DOHH2 (cell line): Measurements from ENCODE around the gene ROR2.

ENCODE experiments used
- H3F3A ChIP-seq: fragments of 200-600 bp; sonication (generic), shearing (Covaris generic); 2 replicates; pipeline ENCODE4 v1.6.0; 2016; ENCODE audit warnings: antibody characterized with exemption, mild to moderate bottlenecking; ENCODE audit not compliant: control insufficient read depth, insufficient read depth
- H3K27ac ChIP-seq: fragments of 200-600 bp; sonication (generic); 2 replicates; pipeline ENCODE4 v1.5.1; 2014; ENCODE audit warnings: low read depth, mild to moderate bottlenecking, low read length, moderate library complexity
- H3K27me3 ChIP-seq: fragments of 200-600 bp; sonication (generic); 2 replicates; pipeline ENCODE4 v1.6.1; 2014; ENCODE audit warnings: mild to moderate bottlenecking, low read length, mixed read lengths; ENCODE audit not compliant: control insufficient read depth
- H3K36me3 ChIP-seq: fragments of 200-600 bp; sonication (generic); 2 replicates; pipeline ENCODE4 v1.6.1; 2014; ENCODE audit warnings: mild to moderate bottlenecking, low read length, moderate library complexity, mixed read lengths; ENCODE audit not compliant: control insufficient read depth
- H3K4me1 ChIP-seq: fragments of 200-600 bp; sonication (generic); 2 replicates; pipeline ENCODE4 v1.6.1; 2014; ENCODE audit warnings: mild to moderate bottlenecking, low read length, mixed read lengths; ENCODE audit not compliant: control insufficient read depth
- H3K4me2 ChIP-seq: fragments of 200-600 bp; sonication (generic); 2 replicates; pipeline ENCODE4 v1.6.0; 2014; ENCODE audit warnings: mild to moderate bottlenecking, low read length, moderate library complexity
- H3K4me3 ChIP-seq: fragments of 200-600 bp; sonication (generic); 2 replicates; pipeline ENCODE4 v1.5.1; 2014; ENCODE audit warnings: mild to moderate bottlenecking, low read length, mixed read lengths
- H3K79me2 ChIP-seq: fragments of 200-600 bp; sonication (generic); 2 replicates; pipeline ENCODE4 v1.6.1; 2014; ENCODE audit warnings: mild to moderate bottlenecking, low read length, mixed read lengths; ENCODE audit not compliant: control insufficient read depth
- H3K9me2 ChIP-seq: fragments of 200-600 bp; sonication (generic); replicated peaks from 2 replicates; pipeline ENCODE4 v1.6.1; 2014; ENCODE audit warnings: mild to moderate bottlenecking, low read length, mixed read lengths; ENCODE audit not compliant: control insufficient read depth
- H3K9me3 ChIP-seq: fragments of 200-600 bp; sonication (generic); 2 replicates; pipeline ENCODE4 v1.6.1; 2014; ENCODE audit warnings: antibody characterized with exemption, low read length, mixed read lengths; ENCODE audit not compliant: control insufficient read depth, insufficient read depth
- H4K20me1 ChIP-seq: fragments of 200-600 bp; sonication (generic); 2 replicates; pipeline ENCODE4 v1.6.0; 2014; ENCODE audit warnings: low read depth, mild to moderate bottlenecking, antibody characterized with exemption, low read length, moderate library complexity; ENCODE audit not compliant: control insufficient read depth, insufficient read depth
- CTCF ChIP-seq: fragments of 200-600 bp; sonication (generic); IDR thresholded peaks from one replicate; pipeline ENCODE4 v1.5.1; 2014; ENCODE audit warnings: antibody characterized with exemption, mild to moderate bottlenecking, low read depth, low read length; ENCODE audit not compliant: poor library complexity, severe bottlenecking
- EZH2phosphoT487 ChIP-seq: fragments of 200-600 bp; sonication (generic); IDR thresholded peaks from 2 replicates; pipeline ENCODE4 v1.6.1; 2017; ENCODE audit warnings: borderline replicate concordance, mild to moderate bottlenecking, antibody characterized with exemption, low read length, moderate library complexity, mixed read lengths

ROR2 gene

GRCh38 chr9:91586282-91586681 is 363.7 kb downstream of the ROR2 start:
- Histone ChIP-seq H3K36me3 (no peaks in the 10 kb centered on the region), H3F3A (no peaks in the 10 kb centered on the region), H3K4me3 (no peak overlapping the region), H3K27ac (no peak overlapping the region), H3K4me1 (no peaks in the 10 kb centered on the region), H3K9me3 (no peaks in the 10 kb centered on the region), H4K20me1 (no peaks in the 10 kb centered on the region), H3K9me2 (no peaks in the 10 kb centered on the region), H3K27me3 (no peaks in the 10 kb centered on the region), H3K79me2 (no peaks in the 10 kb centered on the region), H3K4me2 (no peak overlapping the region)
- TF ChIP-seq EZH2phosphoT487 (no peak), CTCF (no peak)

- H3K79me2 ChIP-seq: no peaks in the 10 kb centered on the region
- no peaks in the 10 kb centered on the region for H3K36me3 ChIP-seq
- no peaks in the 10 kb centered on the region for H3K4me1 ChIP-seq
- H3K9me3 ChIP-seq: no peaks in the 10 kb centered on the region
- no peak overlapping the region for H3K4me3 ChIP-seq
- H3K27me3 ChIP-seq: no peaks in the 10 kb centered on the region
- no peaks in the 10 kb centered on the region for H3F3A ChIP-seq
- TF ChIP-seq EZH2phosphoT487 (no peak), CTCF (no peak)
- no peak overlapping the region for H3K27ac ChIP-seq
- H3K9me2 ChIP-seq: no peaks in the 10 kb centered on the region
- H3K4me2 ChIP-seq: no peak overlapping the region
- no peaks in the 10 kb centered on the region for H4K20me1 ChIP-seq
These were observed 366.1 kb downstream of the ROR2 start for GRCh38 chr9:91583966-91584365.

GRCh38 chr9:91583161-91583875 is 366.7 kb downstream of the ROR2 start:
- H3F3A ChIP-seq: no peaks in the 10 kb centered on the region
- H3K36me3 ChIP-seq: no peaks in the 10 kb centered on the region
- no peaks in the 10 kb centered on the region for H3K9me2 ChIP-seq
- no peaks in the 10 kb centered on the region for H3K27me3 ChIP-seq
- no peaks in the 10 kb centered on the region for H3K79me2 ChIP-seq
- H3K4me2 ChIP-seq: no peak overlapping the region
- H4K20me1 ChIP-seq: no peaks in the 10 kb centered on the region
- no peak overlapping the region for H3K4me3 ChIP-seq
- no peak overlapping the region for H3K27ac ChIP-seq
- no peaks in the 10 kb centered on the region for H3K9me3 ChIP-seq
- no peak for TF ChIP-seq CTCF
- no peak for TF ChIP-seq EZH2phosphoT487
- no peaks in the 10 kb centered on the region for H3K4me1 ChIP-seq

GRCh38 chr9:91582181-91582580 is 367.8 kb downstream of the ROR2 start:
- H3K4me3 ChIP-seq: no peak overlapping the region

More at GRCh38 chr9:91582181-91582580, 367.8 kb downstream of the ROR2 start:
- no peaks in the 10 kb centered on the region for H3K4me1 ChIP-seq
- H4K20me1 ChIP-seq: no peaks in the 10 kb centered on the region
- no peak overlapping the region for H3K27ac ChIP-seq
- H3K36me3 ChIP-seq: no peaks in the 10 kb centered on the region
- TF ChIP-seq CTCF (no peak), EZH2phosphoT487 (no peak)
- no peaks in the 10 kb centered on the region for H3K27me3 ChIP-seq
- H3K9me2 ChIP-seq: no peaks in the 10 kb centered on the region
- no peaks in the 10 kb centered on the region for H3F3A ChIP-seq
- no peaks in the 10 kb centered on the region for H3K79me2 ChIP-seq
- no peak overlapping the region for H3K4me2 ChIP-seq
- H3K9me3 ChIP-seq: no peaks in the 10 kb centered on the region
